ENCODE measurements around the gene TMEM25. TPM values are rescaled to one million over a fixed set of nuclear protein-coding genes. Genes with fewer than 3 reads are reported as not detected.

Gene TMEM25
- total and polyA plus RNA-seq, 2 donors (not counting 3 experiments of a cell fraction or from before 2014, with no cell fraction given), result 18.9 to 34.6 TPM

DNA sequence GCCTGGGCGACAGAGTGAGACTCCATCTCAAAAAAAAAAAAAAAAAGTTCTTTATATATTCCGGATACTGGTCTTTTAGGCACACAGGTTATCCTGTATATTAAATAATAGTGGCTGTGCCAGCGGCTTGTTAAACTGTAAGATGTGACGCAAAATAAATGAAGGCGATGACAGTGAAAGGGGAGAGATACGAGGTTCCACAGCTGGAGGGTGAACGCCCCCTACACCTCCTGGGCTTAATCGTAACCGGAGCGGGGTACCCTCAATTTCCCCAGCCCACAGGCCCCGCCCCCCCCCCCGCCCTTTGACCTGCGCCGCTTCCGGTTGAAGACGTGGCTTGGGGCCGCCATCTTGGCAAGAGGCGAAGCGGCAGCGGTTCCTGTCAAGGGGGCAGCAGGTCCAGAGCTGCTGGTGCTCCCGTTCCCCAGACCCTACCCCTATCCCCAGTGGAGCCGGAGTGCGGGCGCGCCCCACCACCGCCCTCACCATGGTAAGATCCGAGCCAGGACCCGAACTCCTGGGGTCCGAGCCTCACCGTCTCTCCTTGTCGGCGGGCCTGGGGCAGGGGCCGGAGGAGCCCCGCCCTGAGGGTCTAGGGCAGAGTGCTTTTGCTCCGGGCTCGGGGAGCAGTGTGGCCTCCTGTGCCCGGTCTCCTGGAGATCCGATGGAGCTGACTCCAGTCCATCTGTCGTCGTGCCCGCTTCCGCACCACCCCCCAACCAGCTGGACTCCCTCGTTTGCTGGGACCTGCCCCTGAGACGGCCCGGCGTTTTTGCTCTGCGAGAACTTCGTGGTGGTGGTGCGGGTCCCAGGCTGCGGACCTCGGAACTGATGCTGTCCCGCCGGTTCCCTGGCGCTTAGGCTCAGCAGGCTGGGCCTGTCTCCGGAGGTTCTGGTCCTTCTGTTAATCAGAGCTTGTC, 41.3 kb downstream of the TMEM25 start, which contains the start of gene ARCN1:
Gene ARCN1 (plus strand): TSS at position 349 of the 920 bp plus-strand sequence. CDS start 139 bp downstream, at position 488.
- Histone ChIP-seq H3K4me2 (ENCODE audit: insufficient read depth, low read length) (peak within 1 kb of the TSS; percentile 96), H3K79me2 (ENCODE audit: control insufficient read depth, insufficient read depth, low read length) (peaks cover 50% of the 10 kb centered on the region), H3K27me3 (ENCODE audit: control insufficient read depth in 2 of 2, insufficient read depth in 2 of 2, low read length in 2 of 2) (no peaks in the 10 kb centered on the region), H3K4me3 (replicated peaks in 1 of 3; ENCODE audit: insufficient read depth in 1 of 3, low read depth in 1 of 3, low read length in 3 of 3) (peak within 1 kb of the TSS; percentile 59 to 99 (median 90)), H3K9me3 (replicated peaks; ENCODE audit: control insufficient read depth, insufficient read depth, low read length) (no peaks in the 10 kb centered on the region), H3K9me1 (replicated peaks; ENCODE audit: control insufficient read depth, extremely low read depth, insufficient read depth, low read length) (no peaks in the 10 kb centered on the region), H3K4me1 (ENCODE audit: control insufficient read depth, extremely low read depth, insufficient read depth, low read length) (peaks cover 19% of the 10 kb centered on the region), H2AFZ (ENCODE audit: low read depth, low read length) (peak within 1 kb of the TSS; percentile 77), H4K20me1 (replicated peaks; ENCODE audit: control insufficient read depth, extremely low read depth, insufficient read depth, low read length) (peaks cover 3% of the 10 kb centered on the region), H3K9ac (replicated peaks; ENCODE audit: extremely low read depth, insufficient read depth, low read length) (peak within 1 kb of the TSS; percentile 99), H3K36me3 (ENCODE audit: control insufficient read depth in 2 of 2, extremely low read depth in 1 of 2, insufficient read depth in 2 of 2, low read length in 2 of 2) (peaks cover 0 to 1% of the 10 kb centered on the region in 2 experiments), H3K27ac (ENCODE audit: insufficient read depth, low read depth, low read length) (peak within 1 kb of the TSS; percentile 87)
- ChIA-PET POLR2A (interaction anchor here (0.9 kb wide), 1 partner anchor 50 kb away, joined by 4 read pairs; no protein-coding TSS in a partner anchor), CTCF (interaction anchor here (0.6 to 1.7 kb wide), 3 partner anchors 23 to 472 kb away, joined by 3 to 7 read pairs (median 4); partner anchors contain the start of gene PHLDB1)
- no TSS peak for BruUV-seq (replicated peaks)
- intact Hi-C loops (cut with micrococcal nuclease) (loop anchor here (1.0 to 2.0 kb wide), 2 partner anchors 40 to 172 kb away; partner anchors contain the start of gene ATP5MG), dilution Hi-C loops (cut with MboI; ENCODE audit: extremely low pct_ligation_motif_present, low sequenced_read_pairs) (no loop called here)
- FAIRE-seq (no peak), DNase-seq (ENCODE audit: low read depth, low spot score) (peak; percentile 74)
- TF ChIP-seq POLR2A (IDR thresholded peaks at IDR 0.05; ENCODE audit: low read depth, low read length) (peak; percentile 92), MYC (IDR thresholded peaks at IDR 0.05; ENCODE audit: low read depth, low read length) (no peak), POLR2AphosphoS5 (IDR thresholded peaks at IDR 0.05; ENCODE audit: insufficient read depth, low read depth, low read length) (peak; percentile 95)

DNA sequence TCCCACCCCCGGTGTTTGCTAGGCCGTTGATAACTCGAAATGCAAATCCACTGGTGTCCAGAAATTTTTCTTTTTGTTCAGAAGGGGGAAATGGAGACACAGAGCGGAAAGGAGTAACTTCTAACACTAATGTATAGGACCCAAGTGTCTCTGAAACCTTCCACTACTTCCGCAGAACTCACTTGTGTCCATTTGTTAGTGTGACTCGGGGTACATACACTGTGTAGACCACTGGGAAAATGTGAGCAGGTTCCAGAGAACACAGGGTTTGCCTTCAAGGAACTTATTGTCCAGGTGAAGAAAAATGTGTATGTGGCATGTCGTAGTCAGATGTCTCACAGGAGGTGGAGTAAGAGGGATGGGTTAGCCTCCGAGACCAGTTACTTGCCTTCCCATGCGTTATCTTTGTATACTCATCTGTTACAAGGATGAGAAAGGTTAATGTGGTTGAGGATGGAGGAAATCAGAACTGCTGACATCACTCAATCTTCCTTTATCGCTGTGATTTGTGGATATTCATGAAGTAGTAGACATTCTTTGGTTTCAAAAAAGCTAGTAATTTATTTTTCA, 42.1 kb downstream of the TMEM25 start:
- Histone ChIP-seq H3K4me3 (replicated peaks in 1 of 3; ENCODE audit: insufficient read depth in 1 of 3, low read depth in 1 of 3, low read length in 3 of 3) (peak overlapping the region; percentile 59 to 99 (median 90)), H3K9me1 (replicated peaks; ENCODE audit: control insufficient read depth, extremely low read depth, insufficient read depth, low read length) (no peaks in the 10 kb centered on the region), H3K9ac (replicated peaks; ENCODE audit: extremely low read depth, insufficient read depth, low read length) (peak overlapping the region; percentile 99), H4K20me1 (replicated peaks; ENCODE audit: control insufficient read depth, extremely low read depth, insufficient read depth, low read length) (peaks cover 3% of the 10 kb centered on the region), H3K27me3 (ENCODE audit: control insufficient read depth in 2 of 2, insufficient read depth in 2 of 2, low read length in 2 of 2) (no peaks in the 10 kb centered on the region), H2AFZ (ENCODE audit: low read depth, low read length) (no peak overlapping the region), H3K27ac (ENCODE audit: insufficient read depth, low read depth, low read length) (peak overlapping the region; percentile 87), H3K4me1 (ENCODE audit: control insufficient read depth, extremely low read depth, insufficient read depth, low read length) (peaks cover 19% of the 10 kb centered on the region), H3K36me3 (ENCODE audit: control insufficient read depth in 2 of 2, extremely low read depth in 1 of 2, insufficient read depth in 2 of 2, low read length in 2 of 2) (peaks cover 0 to 2% of the 10 kb centered on the region in 2 experiments), H3K79me2 (ENCODE audit: control insufficient read depth, insufficient read depth, low read length) (peaks cover 57% of the 10 kb centered on the region), H3K4me2 (ENCODE audit: insufficient read depth, low read length) (peak overlapping the region; percentile 96), H3K9me3 (replicated peaks; ENCODE audit: control insufficient read depth, insufficient read depth, low read length) (no peaks in the 10 kb centered on the region)
- ChIA-PET POLR2A (no interaction called here), CTCF (interaction anchor here (0.5 to 1.7 kb wide), 3 partner anchors 22 to 162 kb away, joined by 3 to 7 read pairs (median 4); partner anchors contain the start of gene PHLDB1)
- TF ChIP-seq POLR2AphosphoS5 (IDR thresholded peaks at IDR 0.05; ENCODE audit: insufficient read depth, low read depth, low read length), result peak; percentile 20
- TF ChIP-seq GATA2 (IDR thresholded peaks at IDR 0.05; ENCODE audit: insufficient read depth, insufficient read length, low read depth, low read length), result peak; percentile 67
- TF ChIP-seq JUN (IDR thresholded peaks at IDR 0.05; ENCODE audit: borderline replicate concordance, insufficient read depth, insufficient read length, low read depth), result no peak
- no peak for TF ChIP-seq MYC (IDR thresholded peaks at IDR 0.05; ENCODE audit: low read depth, low read length)
- peak; percentile 79 for DNase-seq (ENCODE audit: low read depth, low spot score)
- TSS peak; percentile 77 for BruUV-seq (replicated peaks)
- intact Hi-C loops (cut with micrococcal nuclease), result loop anchor here (1.0 to 2.0 kb wide), 3 partner anchors 8 to 172 kb away; partner anchors contain the start of gene ATP5MG
- FAIRE-seq, result peak; percentile 70
- dilution Hi-C loops (cut with MboI; ENCODE audit: extremely low pct_ligation_motif_present, low sequenced_read_pairs), result no loop called here

Data from endothelial cell of umbilical vein (primary cell).